ENCODE measurements around the gene CALHM1.

The CALHM1 gene

GRCh38 chr10:103480521-103480920, 21.8 kb upstream of the CALHM1 start:
- no peak for TF ChIP-seq CTCF (IDR thresholded peaks at IDR 0.05; ENCODE audit: extremely low read depth, missing control alignments)
- DNase-seq (ENCODE audit: low spot score) = no peak

DNA sequence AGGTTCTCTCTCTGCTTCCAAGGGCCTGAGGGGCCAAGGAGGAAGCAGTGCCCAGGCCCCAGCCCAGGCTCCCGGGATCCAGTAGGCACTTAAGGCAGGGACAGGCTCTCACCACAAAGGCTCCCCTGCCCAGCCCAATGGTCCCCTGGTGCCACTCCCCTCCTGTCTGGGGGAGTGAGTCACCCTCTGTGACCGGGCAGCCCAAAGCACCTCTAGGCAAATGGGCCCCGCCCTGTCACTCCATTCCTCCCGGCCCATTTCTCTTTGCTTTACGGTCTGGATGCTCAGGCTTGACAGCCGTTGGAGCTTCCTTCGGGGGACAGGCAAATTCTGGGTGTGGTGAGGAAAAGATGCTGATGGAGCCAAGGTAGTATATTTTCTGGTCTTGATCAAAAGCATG, 20.4 kb upstream of the CALHM1 start, which contains the start of gene CALHM3:
TSS of gene CALHM3 (minus strand) at position 106 of the 400 bp plus-strand sequence. CDS start 208 bp downstream, outside the sequence.
- TF ChIP-seq CTCF (IDR thresholded peaks at IDR 0.05; ENCODE audit: extremely low read depth, missing control alignments) = no peak
- DNase-seq (ENCODE audit: low spot score) = no peak

DNA sequence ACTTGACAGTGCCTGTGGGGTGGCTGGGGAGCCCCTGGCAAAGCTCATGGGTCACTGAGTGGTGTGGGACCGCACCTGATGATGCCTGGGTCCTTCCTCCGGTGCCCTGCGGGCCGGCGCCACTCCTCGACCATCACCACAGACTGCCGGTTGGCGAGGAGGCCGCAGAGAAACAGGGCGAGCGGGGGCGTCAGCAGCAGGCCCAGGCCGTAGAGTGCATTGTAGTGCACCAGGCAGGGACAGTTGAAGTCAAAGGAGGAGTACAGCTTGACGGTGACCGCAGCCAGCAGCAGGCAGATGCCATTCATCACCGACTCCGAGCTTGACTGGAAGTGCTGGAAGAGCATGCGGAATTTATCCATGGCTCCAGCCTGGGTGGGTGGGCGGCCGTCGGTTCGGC, 20.0 kb upstream of the CALHM1 start:
- no peak for DNase-seq (ENCODE audit: low spot score)
- no peak for TF ChIP-seq CTCF (IDR thresholded peaks at IDR 0.05; ENCODE audit: extremely low read depth, missing control alignments)

- peak; percentile 77 for DNase-seq (ENCODE audit: low spot score)
- TF ChIP-seq CTCF (IDR thresholded peaks at IDR 0.05; ENCODE audit: extremely low read depth, missing control alignments) = peak; percentile 28
These were observed 17.5 kb upstream of the CALHM1 start for GRCh38 chr10:103476046-103476768.

- no peak for TF ChIP-seq CTCF (IDR thresholded peaks at IDR 0.05; ENCODE audit: extremely low read depth, missing control alignments)
- DNase-seq (ENCODE audit: low spot score) = no peak
These were observed 16.7 kb upstream of the CALHM1 start for GRCh38 chr10:103475437-103475836.

- DNase-seq (ENCODE audit: low spot score) = no peak
- no peak for TF ChIP-seq CTCF (IDR thresholded peaks at IDR 0.05; ENCODE audit: extremely low read depth, missing control alignments)
These were observed 15.4 kb upstream of the CALHM1 start for GRCh38 chr10:103474077-103474476.

GRCh38 chr10:103473261-103473671, 14.6 kb upstream of the CALHM1 start:
- TF ChIP-seq CTCF (IDR thresholded peaks at IDR 0.05; ENCODE audit: extremely low read depth, missing control alignments) = no peak
- DNase-seq (ENCODE audit: low spot score) = no peak

All from GM20000 (cell line).